ENCODE data around the gene PAGE3.

The PAGE3 gene

DNA sequence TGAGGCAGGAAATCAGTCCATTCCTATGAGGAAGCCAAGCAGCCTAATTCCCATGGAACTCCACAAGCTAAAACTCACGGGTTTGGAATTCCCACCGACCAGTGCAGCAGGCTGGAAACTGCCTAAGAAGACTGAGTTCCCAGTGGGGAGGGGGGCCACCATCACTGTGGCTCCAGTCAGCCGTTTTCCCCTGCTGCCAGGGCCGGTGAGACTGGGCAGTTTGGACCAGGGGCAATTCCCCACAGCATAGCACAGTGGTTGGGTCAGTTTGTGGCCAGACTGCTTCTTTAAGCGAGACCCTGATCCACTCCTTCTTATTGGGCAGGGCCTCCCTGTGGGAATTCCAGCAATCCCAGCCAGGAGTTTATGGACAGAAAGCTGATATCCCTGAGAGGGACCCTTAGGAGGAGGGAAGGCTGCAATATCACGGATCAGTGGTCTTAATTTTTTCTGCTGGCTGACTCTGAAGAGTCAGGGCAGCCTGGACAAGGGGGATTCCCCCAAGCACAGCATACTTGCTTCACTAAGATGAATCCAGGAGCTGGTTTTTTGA, 23.9 kb downstream of the PAGE3 start:
- H3K27me3 ChIP-seq: no peaks in the 10 kb centered on the region

DNA sequence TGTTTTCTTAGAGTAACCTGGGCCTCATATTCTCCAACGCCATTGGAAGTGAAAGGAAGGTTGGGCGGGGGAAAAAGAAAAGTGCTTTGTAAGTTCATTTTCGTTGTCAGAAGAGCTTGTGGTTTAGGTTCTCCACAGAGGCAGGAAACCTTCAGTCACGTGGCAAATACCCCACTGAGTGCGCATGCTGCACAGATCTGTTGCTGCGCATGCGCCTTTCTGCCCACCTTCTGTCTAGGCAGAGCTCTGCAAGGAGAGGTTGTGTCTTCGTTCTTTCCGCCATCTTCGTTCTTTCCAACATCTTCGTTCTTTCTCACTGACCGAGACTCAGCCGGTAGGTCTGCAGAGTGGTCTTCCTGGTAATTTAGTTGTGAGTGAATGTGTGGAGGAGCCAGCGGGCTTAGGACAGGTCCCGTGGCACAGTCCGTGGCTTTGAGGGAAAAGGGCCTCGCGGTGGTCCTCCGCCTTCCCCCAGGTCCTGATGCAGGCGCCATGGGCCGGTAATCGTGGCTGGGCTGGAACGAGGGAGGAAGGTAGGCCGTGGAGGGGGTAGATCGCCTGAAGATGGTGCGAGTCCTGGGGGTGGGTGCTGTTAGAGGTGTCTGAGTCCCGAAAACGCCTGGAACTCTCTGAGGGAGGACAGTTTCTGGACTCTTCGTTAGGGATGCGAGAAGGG, 44.5 kb downstream of the PAGE3 start, which contains the start of gene PAGE5:
Gene PAGE5 (plus strand): TSS at position 228 of the 676 bp plus-strand sequence. CDS start 1,037 bp downstream, outside the sequence.
- no peak for DNase-seq
- H3K4me3 ChIP-seq (ENCODE audit: low read depth, low read length): no peak within 1 kb of the TSS
- no peaks in the 10 kb centered on the region for H3K27me3 ChIP-seq
- no peaks in the 10 kb centered on the region for H3K4me1 ChIP-seq
- H3K36me3 ChIP-seq: no peaks in the 10 kb centered on the region
- TF ChIP-seq, protein P1, sequence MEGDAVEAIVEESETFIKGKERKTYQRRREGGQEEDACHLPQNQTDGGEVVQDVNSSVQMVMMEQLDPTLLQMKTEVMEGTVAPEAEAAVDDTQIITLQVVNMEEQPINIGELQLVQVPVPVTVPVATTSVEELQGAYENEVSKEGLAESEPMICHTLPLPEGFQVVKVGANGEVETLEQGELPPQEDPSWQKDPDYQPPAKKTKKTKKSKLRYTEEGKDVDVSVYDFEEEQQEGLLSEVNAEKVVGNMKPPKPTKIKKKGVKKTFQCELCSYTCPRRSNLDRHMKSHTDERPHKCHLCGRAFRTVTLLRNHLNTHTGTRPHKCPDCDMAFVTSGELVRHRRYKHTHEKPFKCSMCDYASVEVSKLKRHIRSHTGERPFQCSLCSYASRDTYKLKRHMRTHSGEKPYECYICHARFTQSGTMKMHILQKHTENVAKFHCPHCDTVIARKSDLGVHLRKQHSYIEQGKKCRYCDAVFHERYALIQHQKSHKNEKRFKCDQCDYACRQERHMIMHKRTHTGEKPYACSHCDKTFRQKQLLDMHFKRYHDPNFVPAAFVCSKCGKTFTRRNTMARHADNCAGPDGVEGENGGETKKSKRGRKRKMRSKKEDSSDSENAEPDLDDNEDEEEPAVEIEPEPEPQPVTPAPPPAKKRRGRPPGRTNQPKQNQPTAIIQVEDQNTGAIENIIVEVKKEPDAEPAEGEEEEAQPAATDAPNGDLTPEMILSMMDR (IDR thresholded peaks at IDR 0.05; ENCODE audit: low read depth, low read length): no peak
- no peaks in the 10 kb centered on the region for H3K9me3 ChIP-seq

More for the DNA sequence above, 23.9 kb downstream of the PAGE3 start:
- Histone ChIP-seq H3K4me1 (no peaks in the 10 kb centered on the region), H3K36me3 (no peaks in the 10 kb centered on the region), H3K4me3 (ENCODE audit: low read depth, low read length) (no peak overlapping the region), H3K9me3 (no peaks in the 10 kb centered on the region)
- TF ChIP-seq, protein P1 (IDR thresholded peaks at IDR 0.05; ENCODE audit: low read depth, low read length): no peak
- no peak for DNase-seq

DNA sequence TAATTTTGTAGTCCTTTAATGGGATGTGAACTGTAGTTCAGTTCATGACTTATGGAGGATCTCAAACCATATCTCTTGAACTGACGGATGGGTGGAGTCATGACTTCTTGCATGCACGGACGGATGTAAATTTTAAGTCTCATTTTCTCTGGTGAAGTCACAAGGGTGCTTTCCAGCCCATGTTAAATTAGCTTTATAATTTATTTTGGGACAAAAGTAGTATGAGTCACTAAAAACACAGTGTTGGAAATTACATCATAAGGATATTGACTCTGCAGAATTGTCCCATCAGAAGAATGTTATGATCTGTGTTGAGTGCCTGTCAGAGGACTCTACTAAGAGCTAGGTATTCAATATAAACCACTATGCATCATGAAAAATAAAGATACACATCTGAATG, 51.3 kb downstream of the PAGE3 start:
- DNase-seq: no peak
- Histone ChIP-seq H3K4me1 (no peaks in the 10 kb centered on the region), H3K4me3 (ENCODE audit: low read depth, low read length) (no peak overlapping the region), H3K36me3 (no peaks in the 10 kb centered on the region), H3K9me3 (no peaks in the 10 kb centered on the region), H3K27me3 (no peaks in the 10 kb centered on the region)
- TF ChIP-seq, protein P1 (IDR thresholded peaks at IDR 0.05; ENCODE audit: low read depth, low read length): no peak

DNA sequence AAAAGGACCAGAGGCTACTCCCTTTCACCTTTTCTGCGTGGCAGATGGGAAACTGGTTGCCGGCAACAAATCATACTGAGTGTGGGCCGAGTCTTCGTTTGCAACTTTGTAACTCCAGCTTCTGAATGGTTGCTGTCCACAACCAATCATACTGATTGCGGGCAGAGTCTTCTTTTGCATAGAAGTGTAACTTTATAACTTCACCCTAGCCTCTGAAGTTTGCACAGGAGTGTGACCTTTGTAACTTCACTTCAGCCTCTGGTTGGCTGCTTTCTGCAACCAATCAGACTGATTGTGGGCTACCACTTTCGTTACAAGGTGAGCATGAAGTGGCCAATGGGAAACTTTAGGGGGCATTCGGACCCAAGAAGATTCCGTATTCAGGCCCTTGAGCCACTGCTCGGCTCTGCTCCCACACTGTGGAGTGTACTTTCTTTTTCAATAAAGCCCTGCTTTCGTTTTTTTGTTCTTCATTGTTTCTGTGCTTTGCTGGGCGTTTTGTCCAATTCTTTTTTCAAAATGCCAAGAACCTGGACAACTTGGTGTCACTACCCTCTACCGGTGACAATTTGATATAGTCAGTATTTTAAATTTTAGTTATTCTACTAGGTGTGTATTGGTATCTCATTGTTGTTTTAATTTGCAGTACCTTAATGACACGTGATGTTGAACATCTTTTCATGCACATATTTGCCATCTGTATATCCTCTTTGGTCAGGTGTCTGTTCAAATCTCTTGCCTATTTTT, 53.6 kb downstream of the PAGE3 start:
- H3K4me3 ChIP-seq (ENCODE audit: low read depth, low read length): peak overlapping the region; percentile 21; the same call in 1 of the 2 replicates
- no peak for DNase-seq

More for the DNA sequence above, 53.6 kb downstream of the PAGE3 start:
- Histone ChIP-seq H3K9me3 (no peaks in the 10 kb centered on the region), H3K27me3 (no peaks in the 10 kb centered on the region), H3K4me1 (no peaks in the 10 kb centered on the region), H3K36me3 (no peaks in the 10 kb centered on the region)
- TF ChIP-seq, protein P1 (IDR thresholded peaks at IDR 0.05; ENCODE audit: low read depth, low read length): peak; percentile 18
